Measurements from ENCODE around the gene PIGU. TPM values are rescaled to one million over a fixed set of nuclear protein-coding genes. Genes with fewer than 3 reads are reported as not detected.

PIGU gene
- total RNA-seq, 4 donors from 2014 or later = 13.6 to 21.7 (median 16.2) TPM

GRCh38 chr20:34539756-34540155 is 137.1 kb downstream of the PIGU start:
- WGBS = 92% methylated on average over 8 of the region's 8 CpGs
- no peaks in the 10 kb centered on the region for H3K27me3 ChIP-seq
- H3K36me3 ChIP-seq = peaks cover 68% of the 10 kb centered on the region
- no peak overlapping the region for H3K27ac ChIP-seq
- no peak for DNase-seq (ENCODE audit: low spot score in 2 of 2)
- no peaks in the 10 kb centered on the region for H3K9me3 ChIP-seq
- H3K4me1 ChIP-seq = peaks cover 3% of the 10 kb centered on the region
- no peak overlapping the region for H3K4me3 ChIP-seq
- TF ChIP-seq CTCF (IDR thresholded peaks at IDR 0.05) (no peak), POLR2AphosphoS5 (IDR thresholded peaks at IDR 0.05) (no peak), POLR2A (IDR thresholded peaks at IDR 0.05) (no peak), EP300 (IDR thresholded peaks at IDR 0.05) (no peak)

- Histone ChIP-seq H3K36me3 (peaks cover 79% of the 10 kb centered on the region), H3K4me1 (no peaks in the 10 kb centered on the region), H3K4me3 (no peak overlapping the region), H3K27me3 (no peaks in the 10 kb centered on the region), H3K27ac (no peak overlapping the region), H3K9me3 (no peaks in the 10 kb centered on the region)
- no peak for DNase-seq (ENCODE audit: low spot score in 2 of 2)
- WGBS = 52% methylated on average over 5 of the region's 5 CpGs
- TF ChIP-seq CTCF (IDR thresholded peaks at IDR 0.05) (peak; percentile 53 to 77), EP300 (IDR thresholded peaks at IDR 0.05) (no peak)
Measured at GRCh38 chr20:34538671-34539123, 138.2 kb downstream of the PIGU start.

- Histone ChIP-seq H3K36me3 (peaks cover 88% of the 10 kb centered on the region), H3K27ac (no peak overlapping the region), H3K4me1 (no peaks in the 10 kb centered on the region), H3K27me3 (no peaks in the 10 kb centered on the region), H3K9me3 (no peaks in the 10 kb centered on the region), H3K4me3 (no peak overlapping the region)
- TF ChIP-seq CTCF (IDR thresholded peaks at IDR 0.05) (no peak), EP300 (IDR thresholded peaks at IDR 0.05) (no peak), POLR2A (IDR thresholded peaks at IDR 0.05) (no peak), POLR2AphosphoS5 (IDR thresholded peaks at IDR 0.05) (no peak)
- 91% methylated on average over 7 of the region's 8 CpGs for WGBS
- DNase-seq (ENCODE audit: low spot score in 2 of 2) = no peak
Measured at GRCh38 chr20:34537651-34538050, 139.2 kb downstream of the PIGU start.

- WGBS = 75% methylated on average over 6 of the region's 10 CpGs
- H3K4me1 ChIP-seq = peaks cover 3% of the 10 kb centered on the region
- no peak overlapping the region for H3K27ac ChIP-seq
- TF ChIP-seq POLR2A (IDR thresholded peaks at IDR 0.05) = no peak
- no peak for TF ChIP-seq POLR2AphosphoS5 (IDR thresholded peaks at IDR 0.05)
- TF ChIP-seq EP300 (IDR thresholded peaks at IDR 0.05) = no peak
- no peak for TF ChIP-seq CTCF (IDR thresholded peaks at IDR 0.05)
- H3K9me3 ChIP-seq = no peaks in the 10 kb centered on the region
- DNase-seq (ENCODE audit: low spot score in 2 of 2) = no peak
- no peak overlapping the region for H3K4me3 ChIP-seq
- no peaks in the 10 kb centered on the region for H3K27me3 ChIP-seq
- peaks cover 90% of the 10 kb centered on the region for H3K36me3 ChIP-seq
Measured at GRCh38 chr20:34536798-34537394, 140.0 kb downstream of the PIGU start.

- peaks cover 11% of the 10 kb centered on the region for H3K4me1 ChIP-seq
- DNase-seq (ENCODE audit: low spot score in 2 of 2) = no peak
- H3K36me3 ChIP-seq = peaks cover 89% of the 10 kb centered on the region
- no peak overlapping the region for H3K4me3 ChIP-seq
- no peak overlapping the region for H3K27ac ChIP-seq
- H3K9me3 ChIP-seq = no peaks in the 10 kb centered on the region
- 89% methylated on average over 2 of the region's 2 CpGs for WGBS
- H3K27me3 ChIP-seq = no peaks in the 10 kb centered on the region
- TF ChIP-seq CTCF (IDR thresholded peaks at IDR 0.05) = no peak
- no peak for TF ChIP-seq EP300 (IDR thresholded peaks at IDR 0.05)
- TF ChIP-seq POLR2AphosphoS5 (IDR thresholded peaks at IDR 0.05) = no peak
- TF ChIP-seq POLR2A (IDR thresholded peaks at IDR 0.05) = no peak
Measured at GRCh38 chr20:34535857-34536256, 141.0 kb downstream of the PIGU start.
